LoVo (cell line): ENCODE measurements around the gene STX8.
"Not testable (repeated sequence)": the region's sequence is repeated elsewhere in the genome, so short reads cannot be mapped to it uniquely, and the experiment has no call there.

Source experiments
- DNase-seq: peaks from one replicate; pipeline ENCODE4 v3.0.0-alpha.2; 2016; ENCODE audit warnings: low spot score

Gene STX8

DNA sequence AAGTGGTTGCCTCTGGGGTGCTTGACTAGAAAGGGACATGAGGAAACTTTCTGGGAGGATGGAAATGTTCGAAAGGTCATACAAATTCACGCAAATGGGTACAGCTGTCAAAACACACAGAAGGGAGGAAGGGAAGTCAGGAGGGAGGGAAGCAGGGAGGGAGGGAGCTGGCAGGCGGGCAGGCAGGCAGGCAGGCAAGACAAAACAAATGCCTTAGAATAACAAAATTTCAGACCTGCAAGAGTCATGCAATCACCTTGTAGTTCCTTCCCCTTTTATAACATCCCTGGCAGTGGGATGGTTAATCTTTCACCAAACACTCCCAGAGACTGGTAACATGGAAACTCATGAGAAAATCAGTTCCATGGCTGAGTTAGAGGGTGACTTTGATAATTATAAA is 189.2 kb downstream of the STX8 start:
- no peak for DNase-seq

DNA sequence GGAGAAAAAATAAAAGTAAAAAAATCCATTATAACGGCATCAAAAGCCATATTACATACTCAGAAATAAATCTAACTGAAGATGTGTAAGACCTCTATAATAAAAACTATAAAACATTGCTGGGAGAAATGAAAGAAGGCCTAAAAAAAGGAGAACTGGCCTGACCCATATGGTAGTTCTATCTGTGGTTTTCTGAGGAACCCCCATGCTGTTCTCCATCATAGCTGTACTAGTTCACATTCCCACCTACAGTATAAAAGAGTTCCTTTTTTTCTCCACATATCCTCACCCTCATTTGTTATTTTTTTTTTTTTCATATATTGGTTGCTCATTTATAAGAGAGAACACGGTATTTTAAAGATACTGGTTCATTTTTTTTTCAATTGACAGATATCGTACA is 191.8 kb downstream of the STX8 start:
- DNase-seq, result no peak

DNA sequence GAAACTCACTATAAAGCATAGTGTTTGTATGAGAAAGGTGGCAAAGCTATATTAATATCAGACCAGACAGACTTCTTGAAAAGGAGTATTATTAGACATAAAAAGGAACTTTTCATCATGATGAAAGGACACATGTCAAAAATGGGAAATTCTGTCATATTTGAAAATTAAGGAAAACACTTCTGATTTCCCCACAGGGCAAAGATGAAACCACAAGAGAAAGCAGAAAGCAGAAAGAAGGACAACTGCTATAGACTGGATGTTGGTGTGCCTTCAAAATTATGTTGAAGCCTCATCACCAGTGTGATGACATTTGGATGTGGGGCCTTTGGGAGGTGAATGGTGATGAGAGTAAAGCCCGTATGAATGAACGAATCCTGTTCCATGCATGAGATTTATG is 193.0 kb downstream of the STX8 start:
- DNase-seq, result no peak

DNA sequence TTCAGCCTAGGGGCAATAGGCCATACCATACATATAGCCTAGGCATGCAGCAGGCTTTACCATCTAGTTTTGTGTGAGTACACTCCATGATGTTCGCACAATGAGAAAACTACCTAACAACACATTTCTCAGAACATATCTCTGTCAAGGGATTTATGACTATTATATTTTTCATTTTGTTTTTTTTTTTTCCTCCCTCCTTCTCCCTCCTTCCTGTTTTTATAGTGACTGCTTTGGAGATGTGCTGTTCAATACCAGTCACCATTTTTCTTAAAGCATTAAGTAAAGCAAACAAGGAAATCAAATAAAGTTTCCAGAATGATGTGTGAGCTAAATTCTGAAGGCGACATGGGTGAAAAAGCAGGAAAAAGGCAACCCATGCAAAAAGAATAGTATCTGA is 194.6 kb downstream of the STX8 start:
- DNase-seq, result no peak

DNA sequence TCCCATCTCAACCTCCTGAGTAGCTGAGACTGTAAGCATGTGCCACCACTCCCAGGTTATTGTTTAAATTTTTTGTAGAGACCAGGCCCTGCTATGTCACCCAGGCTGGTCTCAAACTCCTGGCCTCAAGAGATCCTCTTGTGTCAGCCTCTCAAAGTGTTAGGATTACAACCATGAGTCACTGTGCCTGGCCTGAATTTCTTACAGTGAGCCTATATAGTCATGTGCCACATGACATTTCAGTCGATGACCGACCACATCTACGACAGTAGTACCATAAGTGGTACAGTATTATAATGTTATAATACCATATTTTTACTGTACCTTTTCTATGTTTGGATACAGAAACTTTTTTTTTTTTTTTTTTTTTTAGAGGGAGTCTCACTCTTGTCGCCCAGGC is 195.3 kb downstream of the STX8 start:
- DNase-seq, result no peak

DNA sequence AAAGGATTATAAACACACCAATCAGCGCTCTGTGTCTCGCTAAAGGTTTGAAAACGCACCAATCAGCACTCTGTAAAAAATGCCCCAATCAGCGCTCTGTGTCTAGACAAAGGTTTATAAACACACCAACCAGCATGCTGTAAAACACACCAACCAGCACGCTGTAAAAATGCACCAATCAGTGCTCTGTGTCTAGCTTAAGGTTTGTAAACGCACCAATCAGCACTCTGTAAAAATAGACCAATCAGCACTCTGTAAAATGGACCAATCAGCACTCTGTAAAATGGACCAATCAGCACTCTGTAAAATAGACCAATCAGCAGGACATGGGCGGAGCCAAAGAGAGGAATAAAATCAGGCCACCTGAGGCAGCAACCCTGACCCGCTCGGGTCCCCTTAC is 199.4 kb downstream of the STX8 start:
- not testable (repeated sequence) for DNase-seq

DNA sequence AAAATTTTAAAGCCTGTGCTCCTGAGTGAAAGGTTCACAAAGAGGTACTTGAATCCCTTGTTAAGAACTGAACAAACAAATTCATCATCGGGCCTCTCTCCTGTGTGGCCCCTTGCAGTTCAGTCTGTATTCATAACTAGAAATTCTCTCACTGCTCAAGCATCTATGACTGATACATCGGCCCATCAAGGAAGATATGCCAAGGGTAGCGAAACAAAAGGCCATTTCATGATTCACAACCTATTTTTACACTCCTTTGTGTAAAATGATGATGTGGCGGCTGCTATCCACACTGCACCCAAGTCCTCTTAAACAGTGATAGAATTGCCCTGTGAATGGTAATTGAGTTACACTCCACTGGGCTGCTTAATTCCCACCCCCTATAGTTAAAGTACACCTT is 204.6 kb downstream of the STX8 start:
- DNase-seq, result no peak

DNA sequence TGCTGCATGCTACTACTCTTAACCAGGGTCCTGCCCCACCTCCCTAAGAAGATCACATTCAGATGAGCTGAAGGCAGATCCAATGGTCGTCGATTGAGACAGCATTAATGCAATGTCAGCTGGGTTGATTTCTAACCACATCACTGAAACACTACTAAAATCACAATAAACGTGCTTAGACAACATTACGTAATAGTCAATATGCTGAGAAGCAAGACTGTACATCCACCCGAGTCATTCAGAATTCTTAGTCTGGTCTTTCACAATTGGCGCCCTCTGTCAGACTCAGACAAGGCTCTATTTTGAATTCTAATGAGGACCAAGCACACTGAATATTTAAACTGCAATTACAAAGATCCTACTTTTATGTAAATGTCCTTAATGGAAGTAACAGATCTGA is 205.2 kb downstream of the STX8 start:
- DNase-seq, result no peak

DNA sequence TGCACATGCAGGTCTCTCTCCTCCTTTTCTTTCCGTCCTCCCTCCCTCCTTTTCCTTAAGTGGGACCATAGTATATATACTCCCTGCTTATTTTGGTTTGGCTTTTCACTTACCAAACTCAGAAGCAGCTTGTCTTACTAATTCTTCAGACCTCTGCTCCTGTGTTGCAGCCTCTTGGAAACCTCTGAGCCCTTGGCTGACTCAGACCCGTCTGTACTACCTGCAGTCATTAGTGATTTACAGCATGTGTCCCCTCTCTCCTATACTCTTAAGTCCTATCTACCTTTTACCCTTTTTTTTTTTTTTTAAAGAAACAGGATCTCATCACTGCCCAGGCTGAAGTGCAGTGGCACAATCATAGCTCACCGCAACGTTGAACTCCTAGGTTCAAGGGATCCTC is 207.0 kb downstream of the STX8 start:
- no peak for DNase-seq

DNA sequence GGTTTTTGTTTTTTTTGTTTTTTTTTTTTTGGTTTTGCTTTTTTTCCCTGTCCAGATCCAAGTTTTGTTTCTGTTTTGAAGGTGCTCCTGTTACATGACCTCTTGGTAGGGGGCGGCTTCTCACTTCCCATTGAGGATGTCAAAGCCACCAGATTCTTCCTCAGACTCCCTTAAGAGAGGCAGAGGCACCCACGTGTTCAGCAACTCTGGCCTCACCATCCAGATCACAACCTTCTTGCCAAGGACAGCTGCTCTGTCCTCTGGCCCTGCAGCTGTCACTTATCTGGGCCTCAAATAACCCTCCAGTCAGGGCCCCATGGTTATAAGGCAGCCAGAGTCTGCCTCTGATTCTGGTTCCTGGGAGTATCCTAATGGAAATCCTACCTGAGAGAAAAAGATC is 208.5 kb downstream of the STX8 start:
- DNase-seq, result no peak

DNA sequence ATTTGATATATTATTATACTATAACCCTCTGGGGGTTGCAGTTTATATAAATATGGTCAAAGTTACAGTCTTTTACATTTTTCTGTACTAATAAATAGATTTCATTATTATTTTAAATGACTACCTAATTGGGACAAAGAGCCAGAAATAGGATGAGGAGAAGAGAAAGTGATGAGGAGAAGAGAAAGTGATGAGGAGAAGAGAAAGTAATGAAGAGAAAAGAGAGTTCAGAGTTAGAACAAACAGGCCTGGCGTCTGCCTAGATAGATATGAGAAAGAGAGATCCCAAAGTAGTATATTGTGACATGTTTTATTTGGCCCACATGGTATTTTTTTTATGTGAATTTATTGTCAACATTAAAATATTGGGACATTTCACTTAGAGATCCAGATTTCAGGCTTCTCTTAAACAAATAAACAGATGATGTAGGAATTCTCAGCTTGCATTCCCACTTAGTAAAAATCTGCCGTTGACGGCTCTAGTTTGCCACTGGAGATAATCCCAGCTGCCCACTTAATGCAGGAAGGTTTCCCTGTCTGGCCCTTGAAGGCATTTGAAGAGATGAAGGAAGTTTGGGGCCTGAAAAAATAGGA is 210.7 kb downstream of the STX8 start:
- no peak for DNase-seq

DNA sequence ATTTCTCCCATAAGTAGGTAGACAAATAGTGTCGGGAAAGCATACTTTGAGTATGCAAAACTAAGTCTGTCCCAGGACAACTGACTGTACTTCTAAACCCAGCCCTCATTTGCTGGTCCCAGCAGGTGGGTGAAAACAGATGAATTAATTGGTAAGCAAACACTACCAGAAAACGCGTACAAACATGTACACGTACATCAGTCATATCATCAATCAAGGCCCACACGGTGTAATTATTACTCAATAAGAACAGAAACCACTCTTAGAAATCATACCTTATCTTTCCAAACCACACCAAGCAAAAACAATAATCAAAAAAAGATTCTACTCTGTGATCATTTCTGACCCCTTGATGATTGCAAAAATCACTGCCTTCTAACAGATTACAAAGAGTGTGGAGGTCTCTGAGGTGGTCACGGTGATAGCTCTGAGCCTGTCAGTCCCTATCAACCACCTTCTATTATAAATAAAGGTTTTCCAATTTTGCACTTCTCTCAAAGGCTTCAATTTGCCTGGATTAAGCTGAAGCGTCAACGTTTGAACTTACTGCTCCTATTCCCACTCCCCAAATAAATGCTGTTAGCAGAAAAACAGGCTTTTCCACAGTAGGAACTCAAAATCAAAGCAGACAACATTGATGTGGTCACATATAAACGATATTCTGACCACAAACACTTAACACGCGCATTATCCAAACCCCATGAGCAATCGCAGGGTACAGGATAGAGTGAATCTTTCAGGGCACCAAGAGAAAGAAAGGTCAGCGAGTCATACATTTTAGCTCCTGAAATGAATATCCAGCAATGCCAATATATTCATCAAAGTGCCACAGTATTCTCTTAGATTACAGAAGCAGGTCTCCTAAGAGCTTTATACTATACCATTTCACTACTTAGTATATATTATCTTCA is 211.9 kb downstream of the STX8 start:
- no peak for DNase-seq

DNA sequence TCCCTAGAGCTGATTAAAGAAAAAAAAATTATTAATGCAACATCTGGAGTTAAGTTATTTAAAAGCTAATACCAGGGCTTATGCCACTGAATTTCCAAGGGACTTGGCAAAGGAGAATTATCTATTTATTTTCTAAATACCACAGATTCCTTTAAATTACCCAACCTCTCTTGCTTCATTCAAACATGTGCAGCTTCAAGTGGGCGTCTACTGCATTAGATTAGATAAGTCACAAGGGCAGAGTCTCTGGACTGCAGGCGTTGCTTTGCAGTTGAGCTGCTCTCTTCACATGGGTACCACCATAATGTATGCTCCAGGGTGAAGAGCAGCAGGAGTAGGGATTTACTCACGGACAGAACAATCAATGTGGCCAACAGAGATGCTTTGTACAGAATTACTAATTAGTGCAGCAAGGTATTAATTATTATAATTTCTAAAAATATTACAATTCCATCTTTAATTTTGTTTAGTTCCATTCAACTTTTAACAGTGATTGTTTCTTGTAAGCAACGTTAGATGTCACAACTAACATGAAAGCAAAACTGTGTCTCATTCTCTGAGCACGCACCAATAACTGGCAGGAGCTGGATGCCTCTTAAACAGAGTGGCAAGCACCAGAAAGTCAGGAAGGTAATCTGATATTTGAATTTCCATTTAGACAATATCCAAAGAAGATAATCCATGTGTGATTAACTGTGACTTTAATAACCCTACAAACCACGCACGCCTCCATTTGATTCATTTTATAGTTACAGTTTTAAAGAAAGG is 214.2 kb downstream of the STX8 start:
- no peak for DNase-seq

DNA sequence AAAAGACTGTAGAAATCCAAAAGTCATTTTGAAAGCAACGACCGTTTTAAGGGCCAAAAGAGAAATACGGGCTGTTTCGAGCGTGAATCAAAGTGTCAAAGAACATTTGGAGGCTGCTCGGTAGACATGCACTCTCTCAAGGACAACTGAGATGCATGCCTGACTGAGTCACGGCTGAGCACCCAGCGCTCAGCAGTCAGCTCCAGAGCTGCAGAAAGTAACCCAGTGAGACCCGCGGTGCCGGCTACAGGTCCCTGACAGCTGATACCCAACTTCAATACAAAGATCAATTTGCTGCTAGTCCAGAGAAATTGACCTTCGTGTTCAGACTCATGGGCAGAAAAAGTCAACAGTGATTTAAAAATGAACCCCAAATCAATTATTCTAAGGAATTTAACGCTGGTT is 214.9 kb downstream of the STX8 start:
- no peak for DNase-seq

DNA sequence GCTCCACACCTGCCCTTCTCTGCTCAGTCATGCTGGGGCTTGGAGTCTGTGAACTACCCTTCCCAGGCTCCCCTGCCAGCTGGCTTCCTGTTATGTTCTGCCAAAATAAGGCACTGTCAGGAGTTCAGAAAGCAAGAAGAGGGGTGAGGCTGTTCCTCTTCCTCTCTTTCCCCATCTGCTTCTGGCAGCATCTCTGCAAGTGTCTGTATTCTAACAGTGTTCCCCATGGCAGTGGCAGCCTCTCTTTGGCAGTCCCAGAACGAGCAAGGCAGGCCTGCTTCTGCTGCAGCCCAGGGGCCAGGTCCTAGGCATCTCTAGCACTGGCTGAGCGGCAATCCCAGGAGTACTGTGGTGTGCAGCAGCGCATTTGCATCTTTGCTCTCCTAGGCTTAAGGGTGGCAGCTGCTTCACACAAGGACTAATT is 219.1 kb downstream of the STX8 start:
- no peak for DNase-seq

DNA sequence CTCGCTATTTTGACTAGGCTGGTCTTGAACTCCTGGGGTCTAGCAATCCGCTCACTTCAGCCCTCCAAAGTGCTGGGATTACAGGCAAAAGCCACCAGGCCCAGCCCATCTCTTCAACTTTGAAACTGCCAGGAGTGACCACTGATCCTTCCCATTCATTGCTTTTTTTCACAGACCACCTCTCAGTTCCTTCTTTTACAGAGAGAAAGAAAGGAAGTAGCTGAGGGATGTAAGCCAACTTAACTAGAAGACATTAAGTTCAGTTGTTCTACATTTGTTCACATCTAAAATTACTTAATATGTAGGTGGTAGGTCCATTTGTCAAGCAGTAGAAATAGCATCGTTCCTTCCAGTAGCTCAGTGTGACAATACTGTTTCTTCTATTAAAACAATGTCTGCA is 219.8 kb downstream of the STX8 start:
- DNase-seq, result no peak

DNA sequence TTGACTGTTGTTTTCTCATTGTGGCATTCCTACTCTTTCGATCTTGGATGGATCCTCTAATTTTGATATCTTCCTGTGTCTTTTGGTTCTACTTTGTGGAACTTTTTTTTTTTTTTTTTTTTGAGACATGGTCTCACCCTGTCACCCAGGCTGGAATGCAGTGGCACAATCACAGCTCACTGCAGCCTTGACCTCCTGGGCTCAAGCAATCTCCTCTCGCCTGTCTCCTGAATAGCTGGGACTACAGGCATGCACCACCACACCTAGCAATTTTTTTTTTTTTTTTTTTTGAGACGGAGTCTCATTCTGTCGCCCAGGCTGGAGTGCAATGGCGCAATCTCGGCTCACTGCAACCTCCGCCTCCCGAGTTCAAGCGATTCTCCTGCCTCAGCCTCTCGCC is 220.4 kb downstream of the STX8 start:
- DNase-seq, result not testable (repeated sequence)

DNA sequence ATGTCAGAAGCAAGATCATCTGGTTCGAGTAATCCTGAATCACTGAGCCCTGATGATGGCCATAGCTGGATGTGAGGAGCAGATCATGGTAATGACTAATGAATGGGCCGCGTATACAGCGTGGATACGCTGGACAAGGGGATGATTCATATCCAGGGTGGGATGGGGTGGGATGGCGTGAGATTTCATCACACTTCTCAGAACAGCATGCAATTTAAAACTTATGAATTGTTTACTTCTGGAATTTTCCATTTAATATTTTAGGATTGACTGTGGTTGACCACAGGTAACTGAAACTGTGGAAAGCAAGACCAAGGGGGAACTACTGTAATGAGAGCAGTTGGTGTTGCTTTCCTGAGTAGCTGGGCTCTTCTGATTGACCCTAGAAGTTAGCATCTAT is 225.5 kb downstream of the STX8 start:
- DNase-seq, result no peak

DNA sequence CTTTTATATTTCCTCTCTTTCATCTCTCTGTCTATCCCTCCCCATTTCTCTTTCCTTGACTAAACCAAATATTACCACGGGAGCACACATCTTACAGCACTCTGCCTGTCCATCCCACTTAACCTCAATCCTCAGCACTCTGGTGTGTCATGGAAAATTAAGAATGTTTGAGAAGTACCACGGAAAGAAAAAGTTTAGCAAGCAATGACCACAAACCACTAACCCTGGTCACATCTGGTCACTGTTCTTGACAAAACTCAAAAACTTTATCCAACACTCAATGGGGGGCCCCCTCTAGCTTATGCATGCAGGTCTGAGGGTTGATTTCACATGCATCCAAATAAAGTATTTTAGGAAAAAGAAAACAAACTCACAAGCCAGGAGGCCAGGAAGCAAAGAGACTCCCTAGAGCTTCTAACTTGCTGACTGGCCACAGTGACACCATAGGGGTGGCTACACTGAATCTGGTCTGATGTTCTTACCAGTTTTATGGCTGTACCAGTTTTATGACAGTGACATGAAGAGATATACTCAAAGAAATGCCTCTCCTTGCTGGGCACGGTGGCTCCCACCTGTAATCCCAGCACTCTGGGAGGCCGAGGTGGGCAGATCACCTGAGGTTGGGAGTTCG is 229.2 kb downstream of the STX8 start:
- DNase-seq, result no peak

DNA sequence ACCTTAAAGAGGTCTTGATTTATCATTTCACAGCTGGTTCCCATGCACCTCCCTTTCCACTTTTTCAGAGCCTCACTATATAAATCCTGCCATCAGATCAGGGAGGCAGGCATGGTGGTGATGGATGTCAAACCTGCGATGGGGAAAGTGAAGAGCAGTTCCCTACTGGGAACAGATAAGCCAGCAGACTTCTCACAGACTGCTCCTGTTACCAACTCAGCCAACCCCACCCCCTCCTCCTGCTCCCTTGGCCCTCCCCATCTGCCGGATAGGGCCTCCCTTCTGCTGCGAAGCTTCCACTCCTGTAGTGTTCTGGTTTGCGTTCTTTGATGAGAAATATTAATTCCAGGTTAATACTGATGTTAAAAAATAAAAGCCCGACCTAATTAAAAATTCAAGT is 232.1 kb downstream of the STX8 start:
- DNase-seq, result no peak

DNA sequence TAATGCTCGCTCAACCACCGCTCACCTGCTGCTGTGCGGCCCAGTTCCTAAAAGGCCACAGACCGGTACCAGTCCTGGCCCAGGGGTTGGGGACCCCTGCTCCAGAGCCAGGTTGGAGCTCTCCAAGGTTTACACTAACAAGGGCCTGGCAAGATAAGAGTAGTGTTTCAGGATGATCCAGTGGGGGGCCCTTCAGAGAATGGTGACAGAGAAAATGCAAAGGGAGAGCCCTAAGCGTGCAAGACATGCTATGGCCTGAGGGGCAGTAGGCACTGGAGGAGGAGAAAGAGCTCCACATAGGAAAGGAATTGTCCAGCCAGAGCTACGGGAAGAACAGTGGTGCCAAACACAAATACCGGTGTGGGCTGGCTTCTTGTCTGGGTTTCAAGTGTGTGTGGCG is 233.4 kb downstream of the STX8 start:
- DNase-seq, result no peak

DNA sequence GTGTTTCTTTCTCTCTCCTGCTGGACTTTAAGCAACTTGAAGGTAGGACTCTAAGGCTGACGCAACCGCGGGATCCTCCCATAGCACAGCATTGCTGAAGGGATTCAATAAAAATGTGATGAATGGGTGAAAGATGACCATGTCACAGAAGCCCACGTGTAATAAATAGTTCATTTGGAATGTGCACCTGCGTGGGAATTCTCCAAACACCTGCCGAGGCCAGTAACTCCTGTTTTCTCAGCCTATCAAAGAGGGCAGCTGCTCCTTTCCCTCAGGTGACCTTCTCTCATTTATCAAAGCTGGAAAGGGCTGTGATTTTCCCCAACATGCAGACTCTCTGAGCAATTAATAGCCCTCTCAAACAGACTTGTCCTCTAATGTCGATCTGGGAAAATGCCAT is 235.7 kb downstream of the STX8 start:
- no peak for DNase-seq

DNA sequence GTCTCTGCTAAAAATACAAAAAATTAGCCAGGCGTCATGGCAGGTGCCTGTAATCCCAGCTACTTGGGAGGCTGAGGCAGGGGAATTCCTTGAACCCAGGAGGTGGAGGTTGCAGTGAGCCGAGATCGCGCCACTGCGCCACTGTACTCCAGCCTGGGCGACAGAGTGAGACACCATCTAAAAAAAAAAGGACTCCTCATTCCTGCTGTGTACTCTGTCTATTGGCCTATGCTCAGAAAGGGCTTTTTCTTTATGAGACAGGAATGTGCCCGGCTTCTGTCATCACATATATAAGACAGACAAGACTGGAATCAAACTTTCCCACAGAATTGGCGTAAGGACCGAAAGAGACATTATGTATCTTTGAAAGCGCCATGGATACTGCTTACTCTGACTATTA is 236.1 kb downstream of the STX8 start:
- DNase-seq, result not testable (repeated sequence)
